Tibial artery (tissue), 4 donors: ENCODE measurements around the gene DCTN5.

Source experiments
- DNase-seq, 2 donors: peaks; one replicate each; pipeline ENCODE4 v3.0.0-alpha.2; 2019
- H3K27ac ChIP-seq, 2 donors: fragments of 200-600 bp; sonication (generic) in 1 of 2; 1 replicate in 1 of 2; 2 replicates in 1 of 2; pipeline ENCODE4 v1.5.1; 2018 to 2019; ENCODE audit warnings: mild to moderate bottlenecking in 1 of 2
- H3K27me3 ChIP-seq, 2 donors: fragments of 200-600 bp; sonication (generic) in 1 of 2; one replicate each; pipeline versions ENCODE4 v1.5.1 to v1.6.0; 2016 to 2019
- H3K36me3 ChIP-seq, 3 donors: fragments of 200-600 bp; sonication (generic) in 2 of 3; one replicate each; pipeline ENCODE4 v1.5.1; 2016 to 2019; ENCODE audit warnings: mild to moderate bottlenecking in 2 of 3
- H3K4me1 ChIP-seq, 4 donors: fragments of 200-600 bp; sonication (generic) in 2 of 4; 1 replicate in 3 of 4; 2 replicates in 1 of 4; pipeline ENCODE4 v1.5.1; 2016 to 2019
- H3K4me3 ChIP-seq, 2 donors: fragments of 200-600 bp; sonication (generic) in 1 of 2; 1 replicate in 1 of 2; 2 replicates in 1 of 2; pipeline ENCODE4 v1.5.1; 2018 to 2019; ENCODE audit warnings: mild to moderate bottlenecking in 2 of 2
- H3K9me3 ChIP-seq, 3 donors: fragments of 200-600 bp; sonication (generic) in 1 of 3; one replicate each; pipeline ENCODE4 v1.5.1; 2016 to 2019
- intact Hi-C: fragments of 100-400 bp; cut with DNase I; formaldehyde crosslinking; loops from one replicate; pipeline ENCODE4 v1.15.0; 2023; ENCODE audit warnings: low total_unique reads
- TF ChIP-seq, protein P1 (sequence below), 2 experiments: fragments of 200-600 bp in 1 of 2; fragments of 450-650 bp in 1 of 2; IDR thresholded peaks; one replicate each; pipeline ENCODE4 v1.5.1; 2017 to 2019; ENCODE audit warnings: antibody characterized with exemption in 2 of 2, mild to moderate bottlenecking in 1 of 2, moderate library complexity in 1 of 2

The DCTN5 gene

DNA sequence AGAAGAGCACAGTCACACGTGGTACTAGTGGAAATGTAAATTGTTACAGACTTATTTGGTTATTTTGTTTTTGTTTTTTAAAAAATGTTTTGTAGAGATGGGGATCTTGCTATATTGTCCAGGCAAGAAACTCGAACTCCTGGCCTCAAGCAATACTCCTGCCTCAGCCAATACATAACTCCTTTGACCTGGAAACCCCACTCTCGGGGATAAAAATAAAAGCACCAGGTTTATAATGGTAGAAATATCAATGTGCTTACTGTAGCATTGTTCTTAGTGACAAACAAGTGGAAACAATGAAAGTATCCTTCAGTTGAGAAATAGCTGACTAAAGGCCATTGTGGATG, 83.5 kb downstream of the DCTN5 start:
- DNase-seq: no peak
- peaks cover 0 to 1% of the 10 kb centered on the region in 2 donors for H3K27me3 ChIP-seq
- no peak overlapping the region for H3K4me3 ChIP-seq
- H3K27ac ChIP-seq: no peak overlapping the region
- no peaks in the 10 kb centered on the region for H3K36me3 ChIP-seq
- TF ChIP-seq, protein P1, sequence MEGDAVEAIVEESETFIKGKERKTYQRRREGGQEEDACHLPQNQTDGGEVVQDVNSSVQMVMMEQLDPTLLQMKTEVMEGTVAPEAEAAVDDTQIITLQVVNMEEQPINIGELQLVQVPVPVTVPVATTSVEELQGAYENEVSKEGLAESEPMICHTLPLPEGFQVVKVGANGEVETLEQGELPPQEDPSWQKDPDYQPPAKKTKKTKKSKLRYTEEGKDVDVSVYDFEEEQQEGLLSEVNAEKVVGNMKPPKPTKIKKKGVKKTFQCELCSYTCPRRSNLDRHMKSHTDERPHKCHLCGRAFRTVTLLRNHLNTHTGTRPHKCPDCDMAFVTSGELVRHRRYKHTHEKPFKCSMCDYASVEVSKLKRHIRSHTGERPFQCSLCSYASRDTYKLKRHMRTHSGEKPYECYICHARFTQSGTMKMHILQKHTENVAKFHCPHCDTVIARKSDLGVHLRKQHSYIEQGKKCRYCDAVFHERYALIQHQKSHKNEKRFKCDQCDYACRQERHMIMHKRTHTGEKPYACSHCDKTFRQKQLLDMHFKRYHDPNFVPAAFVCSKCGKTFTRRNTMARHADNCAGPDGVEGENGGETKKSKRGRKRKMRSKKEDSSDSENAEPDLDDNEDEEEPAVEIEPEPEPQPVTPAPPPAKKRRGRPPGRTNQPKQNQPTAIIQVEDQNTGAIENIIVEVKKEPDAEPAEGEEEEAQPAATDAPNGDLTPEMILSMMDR (IDR thresholded peaks at IDR 0.05): no peak
- peaks cover 0 to 12% (median 7%) of the 10 kb centered on the region in 3 donors for H3K9me3 ChIP-seq
- no peaks in the 10 kb centered on the region for H3K4me1 ChIP-seq
- intact Hi-C loops: no loop called here

DNA sequence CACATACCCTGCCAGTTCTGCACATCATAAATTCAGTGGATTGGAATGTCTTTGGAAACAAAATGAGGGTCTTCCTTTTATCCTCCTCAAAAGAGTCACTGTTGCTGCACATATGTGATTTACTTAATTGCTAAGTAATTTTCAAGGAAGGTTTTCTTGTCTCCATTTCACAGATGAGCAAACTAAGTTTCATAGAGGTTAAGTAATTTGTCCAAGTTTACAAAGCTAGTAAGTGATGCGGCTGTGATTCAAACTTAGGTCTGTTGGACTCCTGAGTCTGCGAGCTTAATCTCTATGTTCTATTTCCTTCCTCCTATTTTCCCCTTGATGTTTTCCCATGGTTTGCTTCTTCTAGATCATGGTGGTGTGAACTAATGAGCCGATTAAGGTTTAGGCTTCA, 85.4 kb downstream of the DCTN5 start:
- intact Hi-C loops: no loop called here
- Histone ChIP-seq H3K27ac (no peak overlapping the region), H3K9me3 (peaks cover 0 to 12% (median 7%) of the 10 kb centered on the region in 3 donors), H3K4me1 (no peaks in the 10 kb centered on the region), H3K4me3 (no peak overlapping the region), H3K27me3 (peaks cover 0 to 6% of the 10 kb centered on the region in 2 donors), H3K36me3 (no peaks in the 10 kb centered on the region)
- DNase-seq: no peak
- TF ChIP-seq, protein P1 (IDR thresholded peaks at IDR 0.05): no peak
